WTC11 (cell line): Measurements from ENCODE around the gene ADRA2C.

Experiments used
- CREM ChIP-seq: sonication (generic); formaldehyde crosslinking; IDR thresholded peaks from 2 replicates; pipeline ENCODE4 v1.8.1; 2022; ENCODE audit warnings: mild to moderate bottlenecking, missing genetic modification reagents, moderate library complexity
- ELF4 ChIP-seq: sonication (generic); formaldehyde crosslinking; IDR thresholded peaks from 2 replicates; pipeline ENCODE4 v1.8.1; 2022; ENCODE audit warnings: low read depth, mild to moderate bottlenecking, moderate library complexity, missing genetic modification reagents
- ESRRA ChIP-seq: sonication (generic); formaldehyde crosslinking; IDR thresholded peaks from 2 replicates; pipeline ENCODE4 v1.8.1; 2022; ENCODE audit warnings: mild to moderate bottlenecking, missing genetic modification reagents, borderline replicate concordance
- NFATC4 ChIP-seq: fragments of 250-450 bp; sonication (Bioruptor Pico); IDR thresholded peaks from 2 replicates; pipeline ENCODE4 v1.9.0; 2021; ENCODE audit warnings: mild to moderate bottlenecking
- PRRX2 ChIP-seq: fragments of 250-450 bp; sonication (Bioruptor Pico); IDR thresholded peaks from 2 replicates; pipeline ENCODE4 v1.8.0; 2021; ENCODE audit warnings: mild to moderate bottlenecking
- SMAD3 ChIP-seq: sonication (generic); formaldehyde crosslinking; IDR thresholded peaks from 2 replicates; pipeline ENCODE4 v1.8.0; 2022; ENCODE audit warnings: missing genetic modification reagents, mild to moderate bottlenecking, borderline replicate concordance
- SP1 ChIP-seq: sonication (generic); formaldehyde crosslinking; conservative IDR thresholded peaks from 2 replicates; pipeline ENCODE4 v1.8.1; 2022; ENCODE audit warnings: missing genetic modification reagents
- ZBTB21 ChIP-seq: sonication (generic); formaldehyde crosslinking; IDR thresholded peaks from 2 replicates; pipeline ENCODE4 v1.8.1; 2023; ENCODE audit warnings: mild to moderate bottlenecking, missing genetic modification reagents, borderline replicate concordance
- ZNF232 ChIP-seq: sonication (generic); formaldehyde crosslinking; IDR thresholded peaks from 2 replicates; pipeline ENCODE4 v1.8.0; 2022; ENCODE audit warnings: mild to moderate bottlenecking, missing genetic modification reagents
- TF ChIP-seq, protein P1 (sequence below): fragments of 200-600 bp; IDR thresholded peaks from 2 replicates; pipeline ENCODE4 v1.8.0; 2022; ENCODE audit warnings: antibody characterized with exemption
- TF ChIP-seq, protein P2 (sequence below): sonication (generic); formaldehyde crosslinking; IDR thresholded peaks from 2 replicates; pipeline ENCODE4 v1.8.0; 2023; ENCODE audit warnings: missing genetic modification reagents, mild to moderate bottlenecking, borderline replicate concordance

DNA sequence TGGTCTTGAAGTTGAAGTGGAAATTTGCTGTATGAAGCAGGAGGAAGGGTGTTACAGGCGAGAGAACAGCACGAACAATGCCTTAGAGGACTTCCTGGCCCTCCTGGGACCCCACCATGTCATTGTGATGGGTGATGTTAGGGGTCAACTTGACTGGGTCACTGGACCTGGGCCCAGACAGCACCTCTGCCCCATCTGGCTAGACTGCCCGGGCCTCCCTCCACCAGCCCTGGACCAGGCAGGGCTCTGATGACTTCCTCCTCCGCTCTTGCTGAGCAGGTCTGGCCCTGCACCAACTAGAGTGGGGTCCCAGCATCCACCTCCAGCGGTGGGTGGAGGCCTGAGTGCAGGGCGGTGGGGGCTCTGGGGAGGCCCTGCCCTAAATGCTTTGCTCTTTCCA, 48.9 kb upstream of the ADRA2C start:
- TF ChIP-seq, protein P1, sequence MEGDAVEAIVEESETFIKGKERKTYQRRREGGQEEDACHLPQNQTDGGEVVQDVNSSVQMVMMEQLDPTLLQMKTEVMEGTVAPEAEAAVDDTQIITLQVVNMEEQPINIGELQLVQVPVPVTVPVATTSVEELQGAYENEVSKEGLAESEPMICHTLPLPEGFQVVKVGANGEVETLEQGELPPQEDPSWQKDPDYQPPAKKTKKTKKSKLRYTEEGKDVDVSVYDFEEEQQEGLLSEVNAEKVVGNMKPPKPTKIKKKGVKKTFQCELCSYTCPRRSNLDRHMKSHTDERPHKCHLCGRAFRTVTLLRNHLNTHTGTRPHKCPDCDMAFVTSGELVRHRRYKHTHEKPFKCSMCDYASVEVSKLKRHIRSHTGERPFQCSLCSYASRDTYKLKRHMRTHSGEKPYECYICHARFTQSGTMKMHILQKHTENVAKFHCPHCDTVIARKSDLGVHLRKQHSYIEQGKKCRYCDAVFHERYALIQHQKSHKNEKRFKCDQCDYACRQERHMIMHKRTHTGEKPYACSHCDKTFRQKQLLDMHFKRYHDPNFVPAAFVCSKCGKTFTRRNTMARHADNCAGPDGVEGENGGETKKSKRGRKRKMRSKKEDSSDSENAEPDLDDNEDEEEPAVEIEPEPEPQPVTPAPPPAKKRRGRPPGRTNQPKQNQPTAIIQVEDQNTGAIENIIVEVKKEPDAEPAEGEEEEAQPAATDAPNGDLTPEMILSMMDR, result no peak
- TF ChIP-seq PRRX2 (CRISPR knock-in tag) (no peak), ZNF232 (CRISPR knock-in tag) (no peak), ZBTB21 (CRISPR knock-in tag) (no peak), ELF4 (CRISPR knock-in tag) (no peak), SMAD3 (CRISPR knock-in tag) (no peak), CREM (CRISPR knock-in tag) (no peak), NFATC4 (CRISPR knock-in tag) (no peak), ESRRA (no peak), SP1 (no peak)
- TF ChIP-seq, protein P2, sequence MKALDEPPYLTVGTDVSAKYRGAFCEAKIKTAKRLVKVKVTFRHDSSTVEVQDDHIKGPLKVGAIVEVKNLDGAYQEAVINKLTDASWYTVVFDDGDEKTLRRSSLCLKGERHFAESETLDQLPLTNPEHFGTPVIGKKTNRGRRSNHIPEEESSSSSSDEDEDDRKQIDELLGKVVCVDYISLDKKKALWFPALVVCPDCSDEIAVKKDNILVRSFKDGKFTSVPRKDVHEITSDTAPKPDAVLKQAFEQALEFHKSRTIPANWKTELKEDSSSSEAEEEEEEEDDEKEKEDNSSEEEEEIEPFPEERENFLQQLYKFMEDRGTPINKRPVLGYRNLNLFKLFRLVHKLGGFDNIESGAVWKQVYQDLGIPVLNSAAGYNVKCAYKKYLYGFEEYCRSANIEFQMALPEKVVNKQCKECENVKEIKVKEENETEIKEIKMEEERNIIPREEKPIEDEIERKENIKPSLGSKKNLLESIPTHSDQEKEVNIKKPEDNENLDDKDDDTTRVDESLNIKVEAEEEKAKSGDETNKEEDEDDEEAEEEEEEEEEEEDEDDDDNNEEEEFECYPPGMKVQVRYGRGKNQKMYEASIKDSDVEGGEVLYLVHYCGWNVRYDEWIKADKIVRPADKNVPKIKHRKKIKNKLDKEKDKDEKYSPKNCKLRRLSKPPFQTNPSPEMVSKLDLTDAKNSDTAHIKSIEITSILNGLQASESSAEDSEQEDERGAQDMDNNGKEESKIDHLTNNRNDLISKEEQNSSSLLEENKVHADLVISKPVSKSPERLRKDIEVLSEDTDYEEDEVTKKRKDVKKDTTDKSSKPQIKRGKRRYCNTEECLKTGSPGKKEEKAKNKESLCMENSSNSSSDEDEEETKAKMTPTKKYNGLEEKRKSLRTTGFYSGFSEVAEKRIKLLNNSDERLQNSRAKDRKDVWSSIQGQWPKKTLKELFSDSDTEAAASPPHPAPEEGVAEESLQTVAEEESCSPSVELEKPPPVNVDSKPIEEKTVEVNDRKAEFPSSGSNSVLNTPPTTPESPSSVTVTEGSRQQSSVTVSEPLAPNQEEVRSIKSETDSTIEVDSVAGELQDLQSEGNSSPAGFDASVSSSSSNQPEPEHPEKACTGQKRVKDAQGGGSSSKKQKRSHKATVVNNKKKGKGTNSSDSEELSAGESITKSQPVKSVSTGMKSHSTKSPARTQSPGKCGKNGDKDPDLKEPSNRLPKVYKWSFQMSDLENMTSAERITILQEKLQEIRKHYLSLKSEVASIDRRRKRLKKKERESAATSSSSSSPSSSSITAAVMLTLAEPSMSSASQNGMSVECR (CRISPR knock-in tag), result no peak
